Tibial nerve (tissue), 4 donors: ENCODE results near the gene OGDH. TPM values are rescaled to one million over a fixed set of nuclear protein-coding genes. Genes with fewer than 3 reads are reported as not detected.

ENCODE experiments used
- DNase-seq, 2 donors: peaks; one replicate each; pipeline ENCODE4 v3.0.0-alpha.2; 2019; ENCODE audit warnings: low spot score in 2 of 2
- H3K27ac ChIP-seq, 4 donors: fragments of 200-600 bp; sonication (generic) in 3 of 4; one replicate each; pipeline ENCODE4 v1.5.1; 2017 to 2019; ENCODE audit warnings: mild to moderate bottlenecking in 1 of 4
- H3K27me3 ChIP-seq, 2 donors: fragments of 200-600 bp; sonication (generic) in 1 of 2; one replicate each; pipeline versions ENCODE4 v1.5.1 to v1.6.0; 2017 to 2019
- H3K36me3 ChIP-seq, 3 donors: fragments of 200-600 bp; sonication (generic); one replicate each; pipeline ENCODE4 v1.5.1; 2018 to 2019
- H3K4me1 ChIP-seq, 4 donors: fragments of 200-600 bp; sonication (generic) in 3 of 4; one replicate each; pipeline ENCODE4 v1.5.1; 2017 to 2019
- H3K4me3 ChIP-seq, 4 donors: fragments of 200-600 bp; sonication (generic) in 3 of 4; one replicate each; pipeline ENCODE4 v1.5.1; 2017 to 2019; ENCODE audit warnings: mild to moderate bottlenecking in 1 of 4, moderate library complexity in 1 of 4
- H3K9me3 ChIP-seq, 4 donors: fragments of 200-600 bp; sonication (generic) in 3 of 4; one replicate each; pipeline ENCODE4 v1.5.1; 2017 to 2019
- EP300 ChIP-seq, 2 donors: sonication (generic); formaldehyde crosslinking; IDR thresholded peaks; one replicate each; pipeline ENCODE4 v1.6.1; 2017; ENCODE audit warnings: antibody characterized with exemption in 2 of 2, mild to moderate bottlenecking in 1 of 2
- POLR2A ChIP-seq, 2 donors: fragments of 450-650 bp; IDR thresholded peaks; one replicate each; pipeline ENCODE4 v1.6.1; 2017; ENCODE audit warnings: antibody characterized with exemption in 2 of 2, mild to moderate bottlenecking in 2 of 2, moderate library complexity in 2 of 2
- WGBS, 2 donors: methylation state at CpG; one replicate each; pipeline ENCODE4 v1.1.5; 2018; 5-methylcytosine and 5-hydroxymethylcytosine counted together
- total RNA-seq, 4 donors: library from RNA; depleted of rRNA; stranded (reverse); fragments of >200 nt; gene quantifications; one replicate each; pipeline ENCODE4 v1.1.0, GENCODE V29; 2016
- TF ChIP-seq, protein P1 (sequence below), 5 experiments: fragments of 200-600 bp in 3 of 5; fragments of 450-650 bp in 2 of 5; sonication (generic) in 3 of 5; IDR thresholded peaks; one replicate each; pipeline ENCODE4 v1.5.1; 2016 to 2019; ENCODE audit warnings: antibody characterized with exemption in 5 of 5, mild to moderate bottlenecking in 3 of 5, moderate library complexity in 2 of 5

The OGDH gene
- total RNA-seq, 4 donors from 2014 or later, result 66.8 to 76.5 (median 70.1) TPM

DNA sequence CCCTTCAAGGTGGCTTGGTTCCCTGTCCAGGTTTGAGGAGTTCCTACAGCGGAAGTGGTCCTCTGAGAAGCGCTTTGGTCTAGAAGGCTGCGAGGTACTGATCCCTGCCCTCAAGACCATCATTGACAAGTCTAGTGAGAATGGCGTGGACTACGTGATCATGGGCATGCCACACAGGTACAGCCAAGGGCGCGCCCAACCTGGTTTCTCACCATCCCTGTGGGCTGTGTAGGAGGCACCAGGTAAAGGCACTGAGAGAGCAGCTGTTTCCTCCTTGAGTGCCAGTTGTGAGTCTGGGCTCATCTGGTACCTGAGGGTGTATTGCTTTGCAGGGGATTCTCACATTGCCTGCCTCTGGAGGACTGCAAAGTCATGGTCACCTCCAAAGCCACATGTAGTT lies 68.0 kb downstream of the OGDH start:
- no peaks in the 10 kb centered on the region for H3K27me3 ChIP-seq
- H3K4me3 ChIP-seq, result no peak overlapping the region
- no peak overlapping the region for H3K27ac ChIP-seq
- no peak for DNase-seq
- TF ChIP-seq EP300 (IDR thresholded peaks at IDR 0.05) (no peak), POLR2A (IDR thresholded peaks at IDR 0.05) (no peak)
- TF ChIP-seq, protein P1, sequence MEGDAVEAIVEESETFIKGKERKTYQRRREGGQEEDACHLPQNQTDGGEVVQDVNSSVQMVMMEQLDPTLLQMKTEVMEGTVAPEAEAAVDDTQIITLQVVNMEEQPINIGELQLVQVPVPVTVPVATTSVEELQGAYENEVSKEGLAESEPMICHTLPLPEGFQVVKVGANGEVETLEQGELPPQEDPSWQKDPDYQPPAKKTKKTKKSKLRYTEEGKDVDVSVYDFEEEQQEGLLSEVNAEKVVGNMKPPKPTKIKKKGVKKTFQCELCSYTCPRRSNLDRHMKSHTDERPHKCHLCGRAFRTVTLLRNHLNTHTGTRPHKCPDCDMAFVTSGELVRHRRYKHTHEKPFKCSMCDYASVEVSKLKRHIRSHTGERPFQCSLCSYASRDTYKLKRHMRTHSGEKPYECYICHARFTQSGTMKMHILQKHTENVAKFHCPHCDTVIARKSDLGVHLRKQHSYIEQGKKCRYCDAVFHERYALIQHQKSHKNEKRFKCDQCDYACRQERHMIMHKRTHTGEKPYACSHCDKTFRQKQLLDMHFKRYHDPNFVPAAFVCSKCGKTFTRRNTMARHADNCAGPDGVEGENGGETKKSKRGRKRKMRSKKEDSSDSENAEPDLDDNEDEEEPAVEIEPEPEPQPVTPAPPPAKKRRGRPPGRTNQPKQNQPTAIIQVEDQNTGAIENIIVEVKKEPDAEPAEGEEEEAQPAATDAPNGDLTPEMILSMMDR (IDR thresholded peaks at IDR 0.05), result no peak
- no peaks in the 10 kb centered on the region for H3K9me3 ChIP-seq
- WGBS, 2 donors, result 89 to 100% methylated on average over 7 of the region's 7 CpGs
- peaks cover 0 to 16% (median 3%) of the 10 kb centered on the region in 4 donors for H3K4me1 ChIP-seq
- peaks cover 0 to 69% (median 29%) of the 10 kb centered on the region in 3 donors for H3K36me3 ChIP-seq

- TF ChIP-seq, protein P1 (IDR thresholded peaks at IDR 0.05), result no peak
- TF ChIP-seq POLR2A (IDR thresholded peaks at IDR 0.05) (no peak), EP300 (IDR thresholded peaks at IDR 0.05) (no peak)
- 93 to 95% methylated on average over 4 of the region's 4 CpGs for WGBS, 2 donors
- peaks cover 0 to 83% (median 36%) of the 10 kb centered on the region in 3 donors for H3K36me3 ChIP-seq
- no peaks in the 10 kb centered on the region for H3K9me3 ChIP-seq
- no peaks in the 10 kb centered on the region for H3K27me3 ChIP-seq
- no peak for DNase-seq
- no peak overlapping the region for H3K27ac ChIP-seq
- H3K4me3 ChIP-seq, result no peak overlapping the region
- H3K4me1 ChIP-seq, result peaks cover 0 to 16% (median 3%) of the 10 kb centered on the region in 4 donors
Measured at GRCh38 chr7:44676776-44677175, 70.3 kb downstream of the OGDH start.

- 70 to 71% methylated on average over 4 of the region's 4 CpGs for WGBS, 2 donors
- H3K36me3 ChIP-seq, result peaks cover 0 to 93% (median 32%) of the 10 kb centered on the region in 3 donors
Measured at GRCh38 chr7:44678101-44678470, 71.7 kb downstream of the OGDH start.

GRCh38 chr7:44678471-44679179 lies 72.2 kb downstream of the OGDH start:
- peak in 1 of 2 donors; percentile 56 for DNase-seq
- TF ChIP-seq POLR2A (IDR thresholded peaks at IDR 0.05) (no peak), EP300 (IDR thresholded peaks at IDR 0.05) (peak in 1 of 2 donors; percentile 59)
- TF ChIP-seq, protein P1 (IDR thresholded peaks at IDR 0.05), result no peak

More at GRCh38 chr7:44678101-44678470, 71.7 kb downstream of the OGDH start:
- no peaks in the 10 kb centered on the region for H3K27me3 ChIP-seq
- H3K27ac ChIP-seq, result peak overlapping the region in 2 of 4 donors; percentile 37 to 57
- no peak for TF ChIP-seq EP300 (IDR thresholded peaks at IDR 0.05)
- TF ChIP-seq, protein P1 (IDR thresholded peaks at IDR 0.05), result no peak
- no peak for TF ChIP-seq POLR2A (IDR thresholded peaks at IDR 0.05)
- DNase-seq, result no peak
- H3K4me1 ChIP-seq, result peaks cover 0 to 16% (median 3%) of the 10 kb centered on the region in 4 donors
- H3K9me3 ChIP-seq, result no peaks in the 10 kb centered on the region
- no peak overlapping the region for H3K4me3 ChIP-seq

DNA sequence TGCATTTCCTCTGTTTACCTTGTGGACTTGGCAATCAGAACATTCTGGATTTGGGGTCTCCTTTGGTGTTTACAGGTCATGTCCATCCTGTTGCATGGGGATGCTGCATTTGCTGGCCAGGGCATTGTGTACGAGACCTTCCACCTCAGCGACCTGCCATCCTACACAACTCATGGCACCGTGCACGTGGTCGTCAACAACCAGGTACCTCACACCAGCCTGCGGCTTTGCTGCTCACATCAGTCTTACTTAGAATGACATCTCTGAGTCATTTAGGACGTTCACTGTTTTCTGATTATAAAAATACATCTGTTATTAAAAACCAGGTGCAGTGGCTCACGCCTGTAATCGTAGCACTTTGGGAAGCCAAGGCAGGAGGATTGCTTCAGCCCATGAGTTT lies 75.2 kb downstream of the OGDH start:
- WGBS, 2 donors, result 96% methylated on average over 9 of the region's 9 CpGs
- Histone ChIP-seq H3K27ac (no peak overlapping the region), H3K4me1 (peaks cover 0 to 16% (median 3%) of the 10 kb centered on the region in 4 donors), H3K36me3 (peaks cover 0 to 83% (median 13%) of the 10 kb centered on the region in 3 donors), H3K9me3 (no peaks in the 10 kb centered on the region), H3K4me3 (no peak overlapping the region), H3K27me3 (no peaks in the 10 kb centered on the region)
- TF ChIP-seq, protein P1 (IDR thresholded peaks at IDR 0.05), result no peak
- TF ChIP-seq EP300 (IDR thresholded peaks at IDR 0.05) (no peak), POLR2A (IDR thresholded peaks at IDR 0.05) (no peak)
- no peak for DNase-seq

More at GRCh38 chr7:44678471-44679179, 72.2 kb downstream of the OGDH start:
- Histone ChIP-seq H3K4me3 (no peak overlapping the region), H3K4me1 (peaks cover 0 to 16% (median 3%) of the 10 kb centered on the region in 4 donors), H3K9me3 (no peaks in the 10 kb centered on the region), H3K27me3 (no peaks in the 10 kb centered on the region), H3K36me3 (peaks cover 0 to 93% (median 27%) of the 10 kb centered on the region in 3 donors), H3K27ac (peak overlapping the region in 2 of 4 donors; percentile 37 to 57)
- 52 to 59% methylated on average over 5 of the region's 5 CpGs for WGBS, 2 donors
